H1 (cell line): ENCODE results near the gene NPC2.

Source experiments
- BCL11A ChIP-seq, 2 experiments: IDR thresholded peaks; one replicate each; pipeline ENCODE4 v1.6.1; 2011; ENCODE audit warnings: low read depth in 2 of 2, low read length in 2 of 2, mild to moderate bottlenecking in 2 of 2
- CEBPB ChIP-seq: IDR thresholded peaks from 2 replicates; pipeline ENCODE4 v1.6.1; 2012; ENCODE audit warnings: low read depth, low read length

GRCh38 chr14:74429991-74430390 lies 63.1 kb downstream of the NPC2 start:
- TF ChIP-seq BCL11A (IDR thresholded peaks at IDR 0.05; ENCODE audit: low read depth in 2 of 2, low read length in 2 of 2) (no peak), CEBPB (no peak)
